MCF 10A (cell line): ENCODE measurements around the gene GPRASP1. TPM values are rescaled to one million over a fixed set of nuclear protein-coding genes. Genes with fewer than 3 reads are reported as not detected.

Experiments used
- BruUV-seq: library from RNA; stranded (reverse); fragments of 400-500 nt; replicated peaks from 2 replicates; lab custom pipeline; 2021; lab: Mats Ljungman, UMichigan
- CTCF ChIA-PET: fragments of 300-600 bp; sonication (Branson Sonifier 250); formaldehyde crosslinking; extraction: SDS; loops from one replicate; lab custom pipeline; 2021; ENCODE audit warnings: antibody characterized with exemption, inconsistent platforms; lab: Yijun Ruan, JAX
- POLR2A ChIA-PET: fragments of 300-600, 350-650 bp; sonication (Branson Sonifier 250); formaldehyde crosslinking; extraction: SDS; loops from one replicate; lab custom pipeline; 2020; ENCODE audit warnings: antibody characterized with exemption, inconsistent platforms; lab: Yijun Ruan, JAX
- DNase-seq: peaks from one replicate; pipeline ENCODE4 v3.0.0-alpha.2; 2018; ENCODE audit not compliant: unreplicated experiment
- H3K27ac Mint-ChIP-seq: one replicate; pipeline ENCODE4 v1.8.0; 2022; ENCODE audit warnings: mild to moderate bottlenecking, low read depth, mixed read lengths; ENCODE audit not compliant: unreplicated experiment
- H3K27me3 Mint-ChIP-seq: one replicate; pipeline ENCODE4 v1.8.0; 2022; ENCODE audit warnings: mixed read lengths; ENCODE audit not compliant: insufficient read depth, unreplicated experiment
- H3K36me3 Mint-ChIP-seq: one replicate; pipeline ENCODE4 v1.8.0; 2022; ENCODE audit warnings: mild to moderate bottlenecking, moderate library complexity, mixed read lengths; ENCODE audit not compliant: insufficient read depth, unreplicated experiment
- H3K4me1 Mint-ChIP-seq: one replicate; pipeline ENCODE4 v1.8.0; 2022; ENCODE audit warnings: mixed read lengths; ENCODE audit not compliant: insufficient read depth, unreplicated experiment
- H3K4me3 Mint-ChIP-seq: one replicate; pipeline ENCODE4 v1.8.0; 2022; ENCODE audit warnings: mild to moderate bottlenecking, moderate library complexity, mixed read lengths; ENCODE audit not compliant: unreplicated experiment
- H3K9me3 Mint-ChIP-seq: one replicate; pipeline ENCODE4 v1.8.0; 2022; ENCODE audit warnings: mixed read lengths; ENCODE audit not compliant: unreplicated experiment
- intact Hi-C: fragments of 100-400 bp; cut with micrococcal nuclease; formaldehyde crosslinking; loops from 2 replicates; pipeline ENCODE4 v1.14.1; 2022
- total RNA-seq: library from RNA; stranded (reverse); gene quantifications from 2 replicates; pipeline ENCODE4 v1.2.3, GENCODE V29; 2022
- TF ChIP-seq, protein P1 (sequence below): fragments of 200-600 bp; IDR thresholded peaks from one replicate; pipeline ENCODE4 v1.8.0; 2022; ENCODE audit warnings: antibody characterized with exemption, mild to moderate bottlenecking; ENCODE audit not compliant: unreplicated experiment

GPRASP1 gene
- total RNA-seq, 1 experiment from 2014 or later, result 1.2 TPM

DNA sequence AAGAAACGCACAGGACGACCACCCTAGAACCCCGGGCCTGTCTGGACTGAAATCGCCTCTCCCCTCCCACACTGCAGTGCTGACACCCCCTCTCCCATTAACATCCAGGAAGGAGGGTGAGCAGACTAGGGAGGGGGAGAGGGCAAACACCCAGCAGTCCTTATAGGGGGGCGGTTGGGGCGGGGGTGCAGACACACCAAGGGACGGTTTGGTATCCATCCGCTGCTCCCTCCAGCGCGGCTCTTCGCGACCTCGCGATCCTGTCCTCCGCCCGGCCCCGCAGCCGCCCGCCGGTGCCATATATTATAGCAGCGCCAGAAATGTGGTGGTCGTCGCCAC, 411 bp upstream of the GPRASP1 start:
- TF ChIP-seq, protein P1, sequence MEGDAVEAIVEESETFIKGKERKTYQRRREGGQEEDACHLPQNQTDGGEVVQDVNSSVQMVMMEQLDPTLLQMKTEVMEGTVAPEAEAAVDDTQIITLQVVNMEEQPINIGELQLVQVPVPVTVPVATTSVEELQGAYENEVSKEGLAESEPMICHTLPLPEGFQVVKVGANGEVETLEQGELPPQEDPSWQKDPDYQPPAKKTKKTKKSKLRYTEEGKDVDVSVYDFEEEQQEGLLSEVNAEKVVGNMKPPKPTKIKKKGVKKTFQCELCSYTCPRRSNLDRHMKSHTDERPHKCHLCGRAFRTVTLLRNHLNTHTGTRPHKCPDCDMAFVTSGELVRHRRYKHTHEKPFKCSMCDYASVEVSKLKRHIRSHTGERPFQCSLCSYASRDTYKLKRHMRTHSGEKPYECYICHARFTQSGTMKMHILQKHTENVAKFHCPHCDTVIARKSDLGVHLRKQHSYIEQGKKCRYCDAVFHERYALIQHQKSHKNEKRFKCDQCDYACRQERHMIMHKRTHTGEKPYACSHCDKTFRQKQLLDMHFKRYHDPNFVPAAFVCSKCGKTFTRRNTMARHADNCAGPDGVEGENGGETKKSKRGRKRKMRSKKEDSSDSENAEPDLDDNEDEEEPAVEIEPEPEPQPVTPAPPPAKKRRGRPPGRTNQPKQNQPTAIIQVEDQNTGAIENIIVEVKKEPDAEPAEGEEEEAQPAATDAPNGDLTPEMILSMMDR, result no peak
- Mint-ChIP-seq H3K27ac (no peak overlapping the region), H3K4me3 (no peak overlapping the region), H3K4me1 (no peaks in the 10 kb centered on the region), H3K9me3 (peaks cover 11% of the 10 kb centered on the region), H3K36me3 (no peaks in the 10 kb centered on the region), H3K27me3 (peaks cover 3% of the 10 kb centered on the region)
- intact Hi-C loops, result no loop called here
- POLR2A ChIA-PET, result no interaction called here
- DNase-seq, result no peak
- CTCF ChIA-PET, result no interaction called here
- no TSS peak for BruUV-seq

DNA sequence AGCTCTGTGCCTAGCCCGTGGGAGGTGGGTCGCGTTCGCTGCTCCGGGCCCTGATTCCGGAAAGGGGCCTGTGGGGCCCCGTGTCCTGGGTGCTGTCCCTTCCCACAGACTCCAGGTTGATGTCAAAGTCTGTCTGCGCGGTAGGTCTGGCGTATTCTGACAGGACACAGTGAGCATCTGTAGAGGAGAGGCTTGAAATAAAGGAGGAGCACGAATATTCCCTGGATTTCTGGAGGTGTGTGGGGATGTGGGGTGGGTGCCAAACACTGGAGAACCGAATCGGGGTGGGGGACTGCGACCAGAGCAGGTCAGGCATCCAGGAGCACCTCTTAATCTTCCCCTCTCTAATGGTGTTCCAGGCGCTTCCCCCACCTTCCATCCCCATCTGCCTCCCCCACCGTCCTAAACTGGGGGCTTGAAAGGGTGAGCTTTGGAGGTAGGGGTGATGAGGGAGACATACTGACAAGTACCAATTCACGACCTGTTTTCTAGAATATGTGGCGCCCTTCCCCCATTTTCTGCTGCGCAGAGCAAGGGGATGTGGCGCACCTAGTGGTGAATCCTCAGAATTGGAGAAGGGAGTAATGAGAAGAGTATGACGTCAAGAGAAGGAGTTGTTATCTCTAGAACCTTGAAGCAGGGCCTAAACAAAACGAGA, 877 bp downstream of the GPRASP1 start:
- ChIA-PET CTCF (no interaction called here), POLR2A (no interaction called here)
- no peak overlapping the region for H3K27ac Mint-ChIP-seq
- H3K4me3 Mint-ChIP-seq, result no peak overlapping the region
- intact Hi-C loops, result no loop called here
- no peaks in the 10 kb centered on the region for H3K36me3 Mint-ChIP-seq
- TF ChIP-seq, protein P1, result no peak
- H3K9me3 Mint-ChIP-seq, result peaks cover 18% of the 10 kb centered on the region
- no TSS peak for BruUV-seq
- no peak for DNase-seq
- no peaks in the 10 kb centered on the region for H3K4me1 Mint-ChIP-seq
- H3K27me3 Mint-ChIP-seq, result peaks cover 16% of the 10 kb centered on the region

DNA sequence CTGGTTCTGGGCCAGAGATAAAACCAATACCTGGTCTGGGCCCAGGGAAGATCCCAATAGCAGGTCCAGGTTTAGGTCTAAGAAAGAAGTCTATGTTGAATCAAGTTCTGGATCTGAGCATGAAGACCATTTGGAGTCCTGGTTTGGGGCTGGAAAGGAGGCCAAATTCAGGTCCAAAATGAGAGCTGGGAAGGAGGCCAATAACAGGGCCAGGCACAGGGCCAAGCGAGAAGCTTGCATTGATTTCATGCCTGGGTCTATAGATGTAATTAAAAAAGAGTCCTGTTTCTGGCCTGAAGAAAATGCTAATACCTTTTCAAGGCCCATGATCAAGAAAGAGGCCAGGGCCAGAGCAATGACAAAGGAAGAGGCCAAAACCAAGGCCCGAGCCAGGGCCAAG, 3.4 kb downstream of the GPRASP1 start:
- Mint-ChIP-seq H3K4me3 (no peak overlapping the region), H3K36me3 (no peaks in the 10 kb centered on the region), H3K27me3 (peaks cover 21% of the 10 kb centered on the region), H3K27ac (no peak overlapping the region), H3K9me3 (peaks cover 18% of the 10 kb centered on the region), H3K4me1 (no peaks in the 10 kb centered on the region)
- BruUV-seq, result no TSS peak
- intact Hi-C loops, result no loop called here
- TF ChIP-seq, protein P1, result no peak
- DNase-seq, result no peak
- POLR2A ChIA-PET, result no interaction called here
- CTCF ChIA-PET, result interaction anchor here (1.1 kb wide), 1 partner anchor 11 kb away, joined by 3 read pairs; no protein-coding TSS in a partner anchor

DNA sequence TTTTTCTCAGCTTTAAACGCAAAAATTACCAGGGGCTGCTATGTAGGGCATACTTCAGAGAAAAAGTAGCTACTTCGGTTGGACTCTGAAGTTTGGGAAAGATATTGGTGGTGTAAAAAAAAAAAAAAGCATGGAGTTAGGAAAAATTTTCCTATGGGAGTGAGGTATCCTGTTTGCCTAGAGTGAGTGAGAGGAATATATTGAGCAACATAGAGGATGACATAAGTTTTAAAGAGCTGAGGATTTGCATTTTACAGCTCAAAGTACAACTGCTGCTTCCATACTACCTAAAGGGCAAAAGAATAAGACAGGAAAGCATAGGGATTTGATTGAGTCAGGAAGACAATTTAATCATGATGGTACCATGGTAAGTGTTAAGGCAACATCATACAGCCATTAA, 7.3 kb downstream of the GPRASP1 start:
- Mint-ChIP-seq H3K27me3 (peaks cover 21% of the 10 kb centered on the region), H3K36me3 (no peaks in the 10 kb centered on the region), H3K4me1 (no peaks in the 10 kb centered on the region), H3K4me3 (no peak overlapping the region), H3K27ac (no peak overlapping the region), H3K9me3 (peaks cover 10% of the 10 kb centered on the region)
- ChIA-PET POLR2A (interaction anchor here (0.6 to 0.7 kb wide), 2 partner anchors 60 to 701 kb away, joined by 3 read pairs; partner anchors contain the start of gene ARMCX5), CTCF (interaction anchor here (0.6 kb wide), 1 partner anchor 160 kb away, joined by 3 read pairs; no protein-coding TSS in a partner anchor)
- intact Hi-C loops, result no loop called here
- BruUV-seq, result no TSS peak
- TF ChIP-seq, protein P1, result no peak
- DNase-seq, result no peak
